H1 (cell line): ENCODE results near the gene IFITM2. TPM values are rescaled to one million over a fixed set of nuclear protein-coding genes. Genes with fewer than 3 reads are reported as not detected.

Experiments used
- CHD7 ChIP-seq: fragments of 300-600 bp; sonication (generic); IDR thresholded peaks from 2 replicates; pipeline ENCODE4 v1.7.1; 2012; ENCODE audit warnings: low read length, moderate library complexity, mild to moderate bottlenecking, inconsistent platforms; ENCODE audit not compliant: insufficient replicate concordance
- CREB1 ChIP-seq: IDR thresholded peaks from 2 replicates; pipeline ENCODE4 v1.6.1; 2012; ENCODE audit warnings: inconsistent platforms
- KDM5A ChIP-seq: fragments of 200-600 bp; IDR thresholded peaks from 2 replicates; pipeline ENCODE4 v1.7.1; 2012; ENCODE audit warnings: mild to moderate bottlenecking, low read length, inconsistent platforms, mixed read lengths
- POLR2A ChIP-seq, 2 experiments: IDR thresholded peaks; 1 replicate in 1 of 2; 2 replicates in 1 of 2; pipeline ENCODE4 v1.6.1; 2011; ENCODE audit warnings: low read depth in 2 of 2, low read length in 2 of 2, mild to moderate bottlenecking in 2 of 2; ENCODE audit errors: control extremely low read depth in 1 of 2
- RBBP5 ChIP-seq: IDR thresholded peaks from 2 replicates; pipeline ENCODE4 v1.7.1; 2012; ENCODE audit warnings: low read depth, mild to moderate bottlenecking, inconsistent platforms, low read length, moderate library complexity, borderline replicate concordance
- RFX5 ChIP-seq: IDR thresholded peaks from 2 replicates; pipeline ENCODE4 v1.6.1; 2011; ENCODE audit warnings: low read depth, low read length, improper control_type of control experiment, borderline replicate concordance
- RXRA ChIP-seq: IDR thresholded peaks from 2 replicates; pipeline ENCODE4 v1.6.1; 2011; ENCODE audit warnings: low read depth, mild to moderate bottlenecking, low read length, moderate library complexity; ENCODE audit not compliant: insufficient read depth
- TBP ChIP-seq: IDR thresholded peaks from 2 replicates; pipeline ENCODE4 v1.6.1; 2011; ENCODE audit warnings: low read depth, low read length, improper control_type of control experiment
- polyA plus RNA-seq, 7 experiments: library from polyadenylated mRNA; depleted of rRNA in 3 of 7; stranded (reverse) in 5 of 7; unstranded in 2 of 7; fragments of >200 nt in 5 of 7; fragments of 200-250 nt in 2 of 7; gene quantifications; 1 replicate in 5 of 7; 2 replicates in 1 of 7; 4 replicates in 1 of 7; pipeline versions ENCODE4 v1.2.1 to v1.2.3, GENCODE V29; 2011 to 2013; ENCODE audit warnings: missing spikeins in 2 of 7, mixed read lengths in 2 of 7
- total RNA-seq: library from RNA; stranded (reverse); fragmentation: NEBNext Ultra II Directional; extraction: Animal tissue kit (Norgen Biotek cat#: 25700); gene quantifications from 2 replicates; pipeline ENCODE4 v1.2.1, GENCODE V29; 2021

IFITM2 gene
- total and polyA plus RNA-seq, 2 of the 8 experiments (the other 6 are each of a cell fraction or from before 2014, with no cell fraction given), result 399 to 764 TPM

GRCh38 chr11:316891-317301 is 9.3 kb downstream of the IFITM2 start (continued):
- TF ChIP-seq CHD7 (no peak), TBP (no peak), RFX5 (no peak), POLR2A (IDR thresholded peaks at IDR 0.05; ENCODE audit: control extremely low read depth in 1 of 2, low read depth in 2 of 2, low read length in 2 of 2) (no peak), CREB1 (no peak), RXRA (no peak), KDM5A (no peak), RBBP5 (no peak)
- TF ChIP-seq, all 59 proteins: peak for 0
